ENCODE measurements around the gene ULK1. TPM values are rescaled to one million over a fixed set of nuclear protein-coding genes. Genes with fewer than 3 reads are reported as not detected.
A peak's percentile ranks its signal among the peaks of the same experiment; 100 is the strongest.

ULK1 gene
- total RNA-seq, 1 experiment from 2014 or later, result 67.8 TPM

- TF ChIP-seq ZBTB21 (CRISPR knock-in tag; IDR thresholded peaks at IDR 0.05; ENCODE audit: borderline replicate concordance) (no peak), ZNF121 (CRISPR knock-in tag; IDR thresholded peaks at IDR 0.05) (no peak), NR1H2 (CRISPR knock-in tag; IDR thresholded peaks at IDR 0.05) (no peak), FOXP1 (CRISPR knock-in tag; IDR thresholded peaks at IDR 0.05; ENCODE audit: borderline replicate concordance) (no peak)
- TF ChIP-seq, protein P1, sequence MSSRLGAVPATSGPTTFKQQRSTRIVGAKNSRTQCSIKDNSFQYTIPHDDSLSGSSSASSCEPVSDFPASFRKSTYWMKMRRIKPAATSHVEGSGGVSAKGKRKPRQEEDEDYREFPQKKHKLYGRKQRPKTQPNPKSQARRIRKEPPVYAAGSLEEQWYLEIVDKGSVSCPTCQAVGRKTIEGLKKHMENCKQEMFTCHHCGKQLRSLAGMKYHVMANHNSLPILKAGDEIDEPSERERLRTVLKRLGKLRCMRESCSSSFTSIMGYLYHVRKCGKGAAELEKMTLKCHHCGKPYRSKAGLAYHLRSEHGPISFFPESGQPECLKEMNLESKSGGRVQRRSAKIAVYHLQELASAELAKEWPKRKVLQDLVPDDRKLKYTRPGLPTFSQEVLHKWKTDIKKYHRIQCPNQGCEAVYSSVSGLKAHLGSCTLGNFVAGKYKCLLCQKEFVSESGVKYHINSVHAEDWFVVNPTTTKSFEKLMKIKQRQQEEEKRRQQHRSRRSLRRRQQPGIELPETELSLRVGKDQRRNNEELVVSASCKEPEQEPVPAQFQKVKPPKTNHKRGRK (CRISPR knock-in tag; IDR thresholded peaks at IDR 0.05; ENCODE audit: borderline replicate concordance), result no peak
Measured at GRCh38 chr12:131901431-131902331, 7.3 kb downstream of the ULK1 start (continued).

DNA sequence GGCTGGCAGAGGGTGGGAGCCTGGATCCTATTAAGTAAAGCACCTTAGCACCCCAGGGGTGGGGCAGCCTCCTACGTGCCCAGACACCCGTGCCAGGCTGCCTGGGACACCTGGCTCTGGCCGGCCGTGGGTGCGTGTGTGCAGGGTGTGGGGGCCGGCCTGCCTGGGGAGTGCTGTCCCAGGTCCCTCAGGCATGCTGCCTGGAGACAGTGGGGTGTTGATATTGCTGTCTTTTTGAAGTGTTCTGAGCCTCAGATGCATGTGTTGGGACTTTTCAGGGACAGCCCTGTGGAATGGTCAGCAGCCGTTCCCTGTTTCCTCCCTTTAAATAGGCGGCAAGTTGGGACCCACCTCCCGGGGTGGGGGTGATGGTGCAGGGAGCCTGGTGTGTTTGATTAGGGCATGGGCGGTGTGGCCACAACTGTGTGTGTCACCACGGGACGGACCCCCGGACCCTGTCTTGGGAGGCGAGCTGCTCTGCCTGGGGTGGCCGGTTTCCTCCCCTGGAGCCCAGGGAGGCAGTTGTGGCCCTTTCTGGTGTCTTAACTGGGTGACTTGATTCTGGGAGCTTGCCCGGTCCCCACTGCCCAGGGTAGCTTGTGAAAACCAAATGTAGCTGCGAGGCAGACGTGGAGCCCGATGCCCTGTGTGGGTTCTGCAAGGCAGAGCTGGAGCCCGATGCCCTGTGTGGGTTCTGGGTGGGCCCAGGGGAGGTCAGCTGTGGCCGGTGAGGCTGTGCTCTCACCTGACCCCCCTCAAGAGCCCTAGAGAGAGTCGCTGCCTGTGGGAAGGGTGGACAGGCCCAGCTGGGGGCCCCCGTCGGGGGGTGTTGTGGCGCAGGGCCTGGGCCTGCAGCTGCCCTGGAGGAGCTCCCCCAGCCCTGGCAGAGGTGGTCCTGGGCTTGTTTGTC lies 8.2 kb downstream of the ULK1 start:
- no peak for DNase-seq (ENCODE audit: low spot score)
- Mint-ChIP-seq H3K9me3 (no peaks in the 10 kb centered on the region), H3K4me3 (no peak overlapping the region), H3K4me1 (0 out of 2 replicates have a peak, but pooled peaks cover 3% of the 10 kb centered on the region), H3K27ac (peak overlapping the region; percentile 90), H3K27me3 (ENCODE audit: low read depth) (no peaks in the 10 kb centered on the region), H3K36me3 (no peaks in the 10 kb centered on the region)
- ATAC-seq, result no peak
- CTCF ChIA-PET, result no interaction called here
- TF ChIP-seq, protein P2, sequence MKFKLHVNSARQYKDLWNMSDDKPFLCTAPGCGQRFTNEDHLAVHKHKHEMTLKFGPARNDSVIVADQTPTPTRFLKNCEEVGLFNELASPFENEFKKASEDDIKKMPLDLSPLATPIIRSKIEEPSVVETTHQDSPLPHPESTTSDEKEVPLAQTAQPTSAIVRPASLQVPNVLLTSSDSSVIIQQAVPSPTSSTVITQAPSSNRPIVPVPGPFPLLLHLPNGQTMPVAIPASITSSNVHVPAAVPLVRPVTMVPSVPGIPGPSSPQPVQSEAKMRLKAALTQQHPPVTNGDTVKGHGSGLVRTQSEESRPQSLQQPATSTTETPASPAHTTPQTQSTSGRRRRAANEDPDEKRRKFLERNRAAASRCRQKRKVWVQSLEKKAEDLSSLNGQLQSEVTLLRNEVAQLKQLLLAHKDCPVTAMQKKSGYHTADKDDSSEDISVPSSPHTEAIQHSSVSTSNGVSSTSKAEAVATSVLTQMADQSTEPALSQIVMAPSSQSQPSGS (CRISPR knock-in tag; IDR thresholded peaks at IDR 0.05; ENCODE audit: borderline replicate concordance, low read depth), result no peak
- TF ChIP-seq HMGA2 (CRISPR knock-in tag; IDR thresholded peaks at IDR 0.05) (no peak), ERG (CRISPR knock-in tag; IDR thresholded peaks at IDR 0.05) (no peak), ZBTB43 (CRISPR knock-in tag; IDR thresholded peaks at IDR 0.05) (no peak), PRDM15 (CRISPR knock-in tag; IDR thresholded peaks at IDR 0.05) (no peak), ELF4 (CRISPR knock-in tag; IDR thresholded peaks at IDR 0.05; ENCODE audit: low read depth) (no peak), RELA (CRISPR knock-in tag; IDR thresholded peaks at IDR 0.05; ENCODE audit: borderline replicate concordance) (no peak), MYBL2 (CRISPR knock-in tag; IDR thresholded peaks at IDR 0.05) (no peak)
- TF ChIP-seq, protein P3, sequence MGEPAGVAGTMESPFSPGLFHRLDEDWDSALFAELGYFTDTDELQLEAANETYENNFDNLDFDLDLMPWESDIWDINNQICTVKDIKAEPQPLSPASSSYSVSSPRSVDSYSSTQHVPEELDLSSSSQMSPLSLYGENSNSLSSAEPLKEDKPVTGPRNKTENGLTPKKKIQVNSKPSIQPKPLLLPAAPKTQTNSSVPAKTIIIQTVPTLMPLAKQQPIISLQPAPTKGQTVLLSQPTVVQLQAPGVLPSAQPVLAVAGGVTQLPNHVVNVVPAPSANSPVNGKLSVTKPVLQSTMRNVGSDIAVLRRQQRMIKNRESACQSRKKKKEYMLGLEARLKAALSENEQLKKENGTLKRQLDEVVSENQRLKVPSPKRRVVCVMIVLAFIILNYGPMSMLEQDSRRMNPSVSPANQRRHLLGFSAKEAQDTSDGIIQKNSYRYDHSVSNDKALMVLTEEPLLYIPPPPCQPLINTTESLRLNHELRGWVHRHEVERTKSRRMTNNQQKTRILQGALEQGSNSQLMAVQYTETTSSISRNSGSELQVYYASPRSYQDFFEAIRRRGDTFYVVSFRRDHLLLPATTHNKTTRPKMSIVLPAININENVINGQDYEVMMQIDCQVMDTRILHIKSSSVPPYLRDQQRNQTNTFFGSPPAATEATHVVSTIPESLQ (CRISPR knock-in tag; IDR thresholded peaks at IDR 0.05), result no peak
- TF ChIP-seq, protein P4, sequence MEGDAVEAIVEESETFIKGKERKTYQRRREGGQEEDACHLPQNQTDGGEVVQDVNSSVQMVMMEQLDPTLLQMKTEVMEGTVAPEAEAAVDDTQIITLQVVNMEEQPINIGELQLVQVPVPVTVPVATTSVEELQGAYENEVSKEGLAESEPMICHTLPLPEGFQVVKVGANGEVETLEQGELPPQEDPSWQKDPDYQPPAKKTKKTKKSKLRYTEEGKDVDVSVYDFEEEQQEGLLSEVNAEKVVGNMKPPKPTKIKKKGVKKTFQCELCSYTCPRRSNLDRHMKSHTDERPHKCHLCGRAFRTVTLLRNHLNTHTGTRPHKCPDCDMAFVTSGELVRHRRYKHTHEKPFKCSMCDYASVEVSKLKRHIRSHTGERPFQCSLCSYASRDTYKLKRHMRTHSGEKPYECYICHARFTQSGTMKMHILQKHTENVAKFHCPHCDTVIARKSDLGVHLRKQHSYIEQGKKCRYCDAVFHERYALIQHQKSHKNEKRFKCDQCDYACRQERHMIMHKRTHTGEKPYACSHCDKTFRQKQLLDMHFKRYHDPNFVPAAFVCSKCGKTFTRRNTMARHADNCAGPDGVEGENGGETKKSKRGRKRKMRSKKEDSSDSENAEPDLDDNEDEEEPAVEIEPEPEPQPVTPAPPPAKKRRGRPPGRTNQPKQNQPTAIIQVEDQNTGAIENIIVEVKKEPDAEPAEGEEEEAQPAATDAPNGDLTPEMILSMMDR (IDR thresholded peaks at IDR 0.05), result no peak
- POLR2A ChIA-PET, result no interaction called here
